CD4-positive, alpha-beta T cell treated with Interleukin-2 at 100 ng/mL for 4 hours (primary cell): ENCODE measurements around the gene HOOK1.

Experiments used
- DNase-seq: peaks from one replicate; pipeline ENCODE4 v3.0.0-alpha.2; 2020; ENCODE audit warnings: low spot score

HOOK1 gene

GRCh38 chr1:59814901-59815825, at the start of gene HOOK1:
Gene HOOK1 (plus strand): TSS chr1:59814949. CDS start chr1:59815118, 169 bp downstream.
- no peak for DNase-seq

GRCh38 chr1:59765011-59765730, 49.6 kb upstream of the HOOK1 start:
- no peak for DNase-seq

- no peak for DNase-seq
Measured at GRCh38 chr1:59766227-59766855, 48.4 kb upstream of the HOOK1 start.

- DNase-seq, result no peak
Measured at GRCh38 chr1:59767119-59767518, 47.6 kb upstream of the HOOK1 start.

- DNase-seq, result no peak
Measured at GRCh38 chr1:59768792-59769735, 45.7 kb upstream of the HOOK1 start.

- no peak for DNase-seq
Measured at GRCh38 chr1:59769736-59770095, 45.0 kb upstream of the HOOK1 start.

- DNase-seq, result no peak
Measured at GRCh38 chr1:59771361-59771760, 43.4 kb upstream of the HOOK1 start.

GRCh38 chr1:59775480-59775879, 39.3 kb upstream of the HOOK1 start:
- no peak for DNase-seq

GRCh38 chr1:59776960-59777852, 37.5 kb upstream of the HOOK1 start:
- no peak for DNase-seq

GRCh38 chr1:59779949-59780348, 34.8 kb upstream of the HOOK1 start:
- no peak for DNase-seq

GRCh38 chr1:59788825-59789224, 25.9 kb upstream of the HOOK1 start:
- DNase-seq, result no peak

- no peak for DNase-seq
Measured at GRCh38 chr1:59798600-59798999, 16.1 kb upstream of the HOOK1 start.

GRCh38 chr1:59803458-59804038, 11.2 kb upstream of the HOOK1 start:
- DNase-seq, result no peak

GRCh38 chr1:59804301-59804700, 10.4 kb upstream of the HOOK1 start:
- no peak for DNase-seq

GRCh38 chr1:59805554-59805953, 9.2 kb upstream of the HOOK1 start:
- no peak for DNase-seq

- DNase-seq, result peak; percentile 94
Measured at GRCh38 chr1:59814180-59814900, 409 bp upstream of the HOOK1 start.

GRCh38 chr1:59815892-59816291, 1.1 kb downstream of the HOOK1 start:
- DNase-seq, result no peak

- DNase-seq, result no peak
Measured at GRCh38 chr1:59816318-59816878, 1.6 kb downstream of the HOOK1 start.
